ENCODE measurements around the gene TTC28.

DNA sequence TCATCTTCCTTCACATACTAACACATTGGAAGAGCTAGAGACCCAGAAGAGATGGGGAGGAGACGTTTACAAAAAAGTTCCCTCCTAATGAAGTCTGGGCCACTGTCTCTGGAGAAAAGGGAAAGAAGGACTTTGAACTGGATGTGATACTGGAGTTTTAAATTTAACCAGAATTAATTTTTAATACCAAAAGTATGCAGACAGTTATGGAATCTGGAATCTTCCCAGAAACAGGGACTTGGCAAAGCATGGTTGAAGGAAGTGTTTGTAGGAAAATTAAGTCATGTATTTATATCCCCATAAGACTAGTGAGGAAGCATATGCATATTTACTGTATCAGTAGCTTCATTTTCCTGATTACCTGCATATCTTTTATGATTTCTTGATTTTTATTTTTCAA is 215.5 kb downstream of the TTC28 start:
- TF ChIP-seq, protein P1, sequence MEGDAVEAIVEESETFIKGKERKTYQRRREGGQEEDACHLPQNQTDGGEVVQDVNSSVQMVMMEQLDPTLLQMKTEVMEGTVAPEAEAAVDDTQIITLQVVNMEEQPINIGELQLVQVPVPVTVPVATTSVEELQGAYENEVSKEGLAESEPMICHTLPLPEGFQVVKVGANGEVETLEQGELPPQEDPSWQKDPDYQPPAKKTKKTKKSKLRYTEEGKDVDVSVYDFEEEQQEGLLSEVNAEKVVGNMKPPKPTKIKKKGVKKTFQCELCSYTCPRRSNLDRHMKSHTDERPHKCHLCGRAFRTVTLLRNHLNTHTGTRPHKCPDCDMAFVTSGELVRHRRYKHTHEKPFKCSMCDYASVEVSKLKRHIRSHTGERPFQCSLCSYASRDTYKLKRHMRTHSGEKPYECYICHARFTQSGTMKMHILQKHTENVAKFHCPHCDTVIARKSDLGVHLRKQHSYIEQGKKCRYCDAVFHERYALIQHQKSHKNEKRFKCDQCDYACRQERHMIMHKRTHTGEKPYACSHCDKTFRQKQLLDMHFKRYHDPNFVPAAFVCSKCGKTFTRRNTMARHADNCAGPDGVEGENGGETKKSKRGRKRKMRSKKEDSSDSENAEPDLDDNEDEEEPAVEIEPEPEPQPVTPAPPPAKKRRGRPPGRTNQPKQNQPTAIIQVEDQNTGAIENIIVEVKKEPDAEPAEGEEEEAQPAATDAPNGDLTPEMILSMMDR (IDR thresholded peaks at IDR 0.05) = no peak
- TF ChIP-seq POLR2A (IDR thresholded peaks at IDR 0.05; ENCODE audit: low read depth) (no peak), POLR2AphosphoS5 (IDR thresholded peaks at IDR 0.05) (no peak)

Data from esophagus muscularis mucosa (tissue), 3 donors.